Measurements from ENCODE around the gene CCDC81. TPM values are rescaled to one million over a fixed set of nuclear protein-coding genes. Genes with fewer than 3 reads are reported as not detected.
A peak's percentile ranks its signal among the peaks of the same experiment; 100 is the strongest.
"Not testable (repeated sequence)": the region's sequence is repeated elsewhere in the genome, so short reads cannot be mapped to it uniquely, and the experiment has no call there.

Gene CCDC81
- total RNA-seq, 1 donor from 2014 or later: 1.4 TPM

GRCh38 chr11:86355256-86355655 is 19.4 kb upstream of the CCDC81 start:
- DNase-seq (ENCODE audit: extremely low spot score, unreplicated experiment): no peak
- Mint-ChIP-seq H3K27me3 (ENCODE audit: unreplicated experiment) (no peaks in the 10 kb centered on the region), H3K4me1 (ENCODE audit: unreplicated experiment) (peaks cover 4% of the 10 kb centered on the region), H3K27ac (ENCODE audit: unreplicated experiment) (no peak overlapping the region), H3K9me3 (ENCODE audit: unreplicated experiment) (no peaks in the 10 kb centered on the region), H3K4me3 (ENCODE audit: unreplicated experiment) (no peak overlapping the region), H3K36me3 (ENCODE audit: unreplicated experiment) (peaks cover under 1% of the 10 kb centered on the region)
- TF ChIP-seq CTCF (IDR thresholded peaks at IDR 0.05): no peak

- H3K4me1 Mint-ChIP-seq (ENCODE audit: unreplicated experiment); H3K9me3 Mint-ChIP-seq (ENCODE audit: unreplicated experiment); H3K27me3 Mint-ChIP-seq (ENCODE audit: unreplicated experiment); H3K4me3 Mint-ChIP-seq (ENCODE audit: unreplicated experiment); H3K36me3 Mint-ChIP-seq (ENCODE audit: unreplicated experiment); DNase-seq (ENCODE audit: extremely low spot score, unreplicated experiment); H3K27ac Mint-ChIP-seq (ENCODE audit: unreplicated experiment): not testable (repeated sequence)
Observed at GRCh38 chr11:86357412-86357811, 17.3 kb upstream of the CCDC81 start.

GRCh38 chr11:86358720-86359119 is 16.0 kb upstream of the CCDC81 start:
- H3K9me3 Mint-ChIP-seq (ENCODE audit: unreplicated experiment): peaks cover 7% of the 10 kb centered on the region
- H3K27ac Mint-ChIP-seq (ENCODE audit: unreplicated experiment): no peak overlapping the region
- H3K36me3 Mint-ChIP-seq (ENCODE audit: unreplicated experiment): no peaks in the 10 kb centered on the region
- H3K4me1 Mint-ChIP-seq (ENCODE audit: unreplicated experiment): peaks cover 7% of the 10 kb centered on the region
- H3K27me3 Mint-ChIP-seq (ENCODE audit: unreplicated experiment): no peaks in the 10 kb centered on the region
- DNase-seq (ENCODE audit: extremely low spot score, unreplicated experiment): no peak
- no peak for TF ChIP-seq CTCF (IDR thresholded peaks at IDR 0.05)
- no peak overlapping the region for H3K4me3 Mint-ChIP-seq (ENCODE audit: unreplicated experiment)

- H3K36me3 Mint-ChIP-seq (ENCODE audit: unreplicated experiment): no peaks in the 10 kb centered on the region
- H3K27me3 Mint-ChIP-seq (ENCODE audit: unreplicated experiment): no peaks in the 10 kb centered on the region
- DNase-seq (ENCODE audit: extremely low spot score, unreplicated experiment): no peak
- peaks cover 7% of the 10 kb centered on the region for H3K4me1 Mint-ChIP-seq (ENCODE audit: unreplicated experiment)
- H3K4me3 Mint-ChIP-seq (ENCODE audit: unreplicated experiment): no peak overlapping the region
- peak; percentile 69 for TF ChIP-seq CTCF (IDR thresholded peaks at IDR 0.05)
- no peak overlapping the region for H3K27ac Mint-ChIP-seq (ENCODE audit: unreplicated experiment)
- peaks cover 12% of the 10 kb centered on the region for H3K9me3 Mint-ChIP-seq (ENCODE audit: unreplicated experiment)
Observed at GRCh38 chr11:86360775-86361395, 13.8 kb upstream of the CCDC81 start.

- H3K9me3 Mint-ChIP-seq (ENCODE audit: unreplicated experiment): peaks cover 12% of the 10 kb centered on the region
- H3K27me3 Mint-ChIP-seq (ENCODE audit: unreplicated experiment): no peaks in the 10 kb centered on the region
- DNase-seq (ENCODE audit: extremely low spot score, unreplicated experiment): no peak
- no peak overlapping the region for H3K27ac Mint-ChIP-seq (ENCODE audit: unreplicated experiment)
- H3K4me1 Mint-ChIP-seq (ENCODE audit: unreplicated experiment): peaks cover 7% of the 10 kb centered on the region
- no peak for TF ChIP-seq CTCF (IDR thresholded peaks at IDR 0.05)
- H3K4me3 Mint-ChIP-seq (ENCODE audit: unreplicated experiment): no peak overlapping the region
- no peaks in the 10 kb centered on the region for H3K36me3 Mint-ChIP-seq (ENCODE audit: unreplicated experiment)
Observed at GRCh38 chr11:86363424-86363823, 11.3 kb upstream of the CCDC81 start.

GRCh38 chr11:86365546-86365945 is 9.1 kb upstream of the CCDC81 start:
- no peaks in the 10 kb centered on the region for H3K36me3 Mint-ChIP-seq (ENCODE audit: unreplicated experiment)
- H3K4me1 Mint-ChIP-seq (ENCODE audit: unreplicated experiment): peaks cover 13% of the 10 kb centered on the region
- no peaks in the 10 kb centered on the region for H3K27me3 Mint-ChIP-seq (ENCODE audit: unreplicated experiment)
- H3K4me3 Mint-ChIP-seq (ENCODE audit: unreplicated experiment): no peak overlapping the region
- H3K27ac Mint-ChIP-seq (ENCODE audit: unreplicated experiment): no peak overlapping the region
- DNase-seq (ENCODE audit: extremely low spot score, unreplicated experiment): no peak
- no peak for TF ChIP-seq CTCF (IDR thresholded peaks at IDR 0.05)
- H3K9me3 Mint-ChIP-seq (ENCODE audit: unreplicated experiment): peaks cover 17% of the 10 kb centered on the region
